GM12872 (cell line): ENCODE data around the gene SLC16A12.

Experiments used
- CTCF ChIP-seq: IDR thresholded peaks from 3 replicates; pipeline ENCODE4 v1.5.1; 2011; ENCODE audit warnings: low read depth, mild to moderate bottlenecking, low read length, moderate library complexity; ENCODE audit not compliant: insufficient read depth

SLC16A12 gene

GRCh38 chr10:89476150-89476549, 59.2 kb downstream of the SLC16A12 start:
- TF ChIP-seq CTCF: no peak

GRCh38 chr10:89475591-89475998, 59.8 kb downstream of the SLC16A12 start:
- no peak for TF ChIP-seq CTCF

GRCh38 chr10:89475125-89475524, 60.3 kb downstream of the SLC16A12 start:
- no peak for TF ChIP-seq CTCF

GRCh38 chr10:89474452-89474851, 60.9 kb downstream of the SLC16A12 start:
- TF ChIP-seq CTCF: no peak

- no peak for TF ChIP-seq CTCF
Measured at GRCh38 chr10:89471110-89471809, 64.1 kb downstream of the SLC16A12 start.

GRCh38 chr10:89470628-89471027, 64.8 kb downstream of the SLC16A12 start:
- TF ChIP-seq CTCF: no peak

GRCh38 chr10:89469517-89469916, 65.9 kb downstream of the SLC16A12 start:
- no peak for TF ChIP-seq CTCF
